Keratinocyte (primary cell): ENCODE measurements around the gene SETD4.

Experiments used
- CTCF ChIP-seq, 3 experiments: IDR thresholded peaks in 1 of 3; conservative IDR thresholded peaks in 1 of 3; optimal IDR thresholded peaks in 1 of 3; 2 replicates in 2 of 3; 3 replicates in 1 of 3; pipeline versions ENCODE3 to v1.5.1; 2011; ENCODE audit warnings: low read length in 3 of 3, mild to moderate bottlenecking in 3 of 3, moderate library complexity in 2 of 3, control low read depth in 1 of 3, inconsistent platforms in 1 of 3; ENCODE audit not compliant: insufficient read depth in 2 of 3; ENCODE audit errors: extremely low read depth in 1 of 3
- EZH2 ChIP-seq: IDR thresholded peaks from one replicate; pipeline ENCODE4 v1.6.1; 2012; ENCODE audit warnings: inconsistent platforms, mild to moderate bottlenecking, low read length, moderate library complexity

GRCh38 chr21:36097427-36098181 lies 37.3 kb upstream of the SETD4 start:
- TF ChIP-seq CTCF (optimal IDR thresholded peaks at IDR 0.05 in 1 of 3, IDR thresholded peaks at IDR 0.05 in 1 of 3, conservative IDR thresholded peaks at IDR 0.05 in 1 of 3; ENCODE audit: extremely low read depth in 1 of 3, insufficient read depth in 2 of 3, low read length in 3 of 3) (no peak), EZH2 (no peak)
